Prostate gland (tissue), 2 donors: Measurements from ENCODE around the gene OLFML1.

Experiments
- CTCF ChIP-seq, 4 experiments: fragments of 200-600 bp in 2 of 4; fragments of 450-650 bp in 2 of 4; sonication (generic) in 2 of 4; IDR thresholded peaks; 1 replicate in 3 of 4; 2 replicates in 1 of 4; pipeline ENCODE4 v1.5.1; 2016 to 2019; ENCODE audit warnings: antibody characterized with exemption in 4 of 4, mild to moderate bottlenecking in 2 of 4, moderate library complexity in 2 of 4
- POLR2A ChIP-seq: fragments of 450-650 bp; IDR thresholded peaks from one replicate; pipeline ENCODE4 v1.6.1; 2016; ENCODE audit warnings: antibody characterized with exemption, mild to moderate bottlenecking
- POLR2AphosphoS5 ChIP-seq: sonication (generic); formaldehyde crosslinking; IDR thresholded peaks from one replicate; pipeline ENCODE4 v1.6.1; 2017; ENCODE audit warnings: antibody characterized with exemption

GRCh38 chr11:7494086-7494745 lies 8.9 kb downstream of the OLFML1 start:
- TF ChIP-seq CTCF (IDR thresholded peaks at IDR 0.05) (no peak), POLR2AphosphoS5 (no peak), POLR2A (no peak)
